PC-3 (cell line): ENCODE measurements around the gene FSTL4. TPM values are rescaled to one million over a fixed set of nuclear protein-coding genes. Genes with fewer than 3 reads are reported as not detected.

ENCODE experiments used
- ATAC-seq: fragments of 200-7000 bp; cut with Tn5 transposase; 2 replicates; pipeline ENCODE4 v1.9.1; 2020; ENCODE audit warnings: mild to moderate bottlenecking, moderate library complexity
- BruUV-seq: library from RNA; stranded (reverse); fragments of 400-500 nt; replicated peaks from 2 replicates; lab custom pipeline; 2021; lab: Mats Ljungman, UMichigan
- CTCF ChIA-PET: fragments of 300-600 bp; sonication (Branson Sonifier 250); formaldehyde crosslinking; loops from one replicate; lab custom pipeline; 2022; ENCODE audit warnings: antibody characterized with exemption; lab: Charles Lee
- POLR2A ChIA-PET: fragments of 300-600 bp; sonication (Branson Sonifier 250); formaldehyde crosslinking; loops from one replicate; lab custom pipeline; 2022; ENCODE audit warnings: antibody characterized with exemption; ENCODE audit not compliant: unreplicated experiment; lab: Charles Lee
- DNase-seq: peaks from one replicate; pipeline ENCODE4 v3.0.0-alpha.2; 2015
- H2AFZ ChIP-seq: fragments of 300-600 bp; sonication (generic); 2 replicates; pipeline ENCODE4 v1.6.0; 2016; ENCODE audit warnings: antibody characterized with exemption, low read length
- H3F3A ChIP-seq: fragments of 300-600 bp; sonication (generic); one replicate; pipeline ENCODE4 v1.6.0; 2017; ENCODE audit warnings: antibody characterized with exemption, low read length, control low read depth, mild to moderate bottlenecking; ENCODE audit not compliant: unreplicated experiment
- H3K27ac ChIP-seq: fragments of 300-600 bp; sonication (generic); 2 replicates; pipeline ENCODE4 v1.5.1; 2016; ENCODE audit warnings: mild to moderate bottlenecking, low read length
- H3K27me3 ChIP-seq: fragments of 300-600 bp; sonication (generic); 2 replicates; pipeline ENCODE4 v1.6.1; 2016; ENCODE audit warnings: low read length, mixed read lengths
- H3K36me3 ChIP-seq: fragments of 300-600 bp; sonication (generic); 2 replicates; pipeline ENCODE4 v1.6.1; 2016; ENCODE audit warnings: low read depth, mixed run types, low read length, mixed read lengths
- H3K4me1 ChIP-seq: fragments of 300-600 bp; sonication (generic); 2 replicates; pipeline ENCODE4 v1.5.1; 2016; ENCODE audit warnings: low read length; ENCODE audit not compliant: insufficient read depth
- H3K4me2 ChIP-seq: fragments of 300-600 bp; sonication (generic); 2 replicates; pipeline ENCODE4 v1.6.0; 2016; ENCODE audit warnings: low read length
- H3K4me3 ChIP-seq: fragments of 300-600 bp; sonication (generic); 2 replicates; pipeline ENCODE4 v1.5.1; 2016; ENCODE audit warnings: mild to moderate bottlenecking, low read length, mixed read lengths
- H3K79me2 ChIP-seq: fragments of 300-600 bp; sonication (generic); 2 replicates; pipeline ENCODE4 v1.6.1; 2017; ENCODE audit warnings: low read length, mixed read lengths
- H3K9ac ChIP-seq: fragments of 300-600 bp; sonication (generic); 2 replicates; pipeline ENCODE4 v1.6.0; 2016; ENCODE audit warnings: mild to moderate bottlenecking, low read length
- H3K9me2 ChIP-seq: fragments of 300-600 bp; sonication (generic); replicated peaks from 2 replicates; pipeline ENCODE4 v1.6.1; 2016; ENCODE audit warnings: mixed run types, low read length, mixed read lengths
- H3K9me3 ChIP-seq: fragments of 300-600 bp; sonication (generic); 2 replicates; pipeline ENCODE4 v1.6.1; 2016; ENCODE audit warnings: low read length, mixed read lengths
- H4K20me1 ChIP-seq: fragments of 300-600 bp; sonication (generic); 2 replicates; pipeline ENCODE4 v1.6.1; 2016; ENCODE audit warnings: low read length, mixed read lengths
- CTCF ChIP-seq: fragments of 300-600 bp; sonication (generic); conservative IDR thresholded peaks from 2 replicates; pipeline ENCODE4 v1.5.1; 2017; ENCODE audit warnings: antibody characterized with exemption, low read depth, mild to moderate bottlenecking, low read length
- EZH2 ChIP-seq: fragments of 300-600 bp; sonication (generic); IDR thresholded peaks from one replicate; pipeline ENCODE4 v1.6.1; 2017; ENCODE audit warnings: antibody characterized with exemption, mild to moderate bottlenecking, low read length; ENCODE audit not compliant: unreplicated experiment
- EZH2phosphoT487 ChIP-seq: fragments of 300-600 bp; sonication (generic); IDR thresholded peaks from 2 replicates; pipeline ENCODE4 v1.6.1; 2018; ENCODE audit warnings: mild to moderate bottlenecking, antibody characterized with exemption, low read length, borderline replicate concordance
- intact Hi-C: fragments of 100-400 bp; cut with micrococcal nuclease; formaldehyde crosslinking; loops from 2 replicates; pipeline ENCODE4 v1.9.0; 2023
- total RNA-seq: library from RNA; depleted of rRNA; stranded (reverse); fragments of >200 nt; gene quantifications from 2 replicates; pipeline ENCODE4 v1.2.3, GENCODE V29; 2014

Gene FSTL4
- total RNA-seq, 1 experiment from 2014 or later, result 4.2 TPM

GRCh38 chr5:133384903-133385302, 227.4 kb downstream of the FSTL4 start:
- ATAC-seq (no peak), DNase-seq (no peak)
- no TSS peak for BruUV-seq
- no peaks in the 10 kb centered on the region for H4K20me1 ChIP-seq
- no peak overlapping the region for H2AFZ ChIP-seq
- CTCF ChIA-PET, result no interaction called here
- no peaks in the 10 kb centered on the region for H3K79me2 ChIP-seq
- H3F3A ChIP-seq, result no peaks in the 10 kb centered on the region
- TF ChIP-seq EZH2, result no peak
- no peak for TF ChIP-seq CTCF
- TF ChIP-seq EZH2phosphoT487, result no peak
- no peak overlapping the region for H3K4me3 ChIP-seq
- H3K9ac ChIP-seq, result no peak overlapping the region
- POLR2A ChIA-PET, result no interaction called here
- H3K27ac ChIP-seq, result no peak overlapping the region
- H3K27me3 ChIP-seq, result no peaks in the 10 kb centered on the region
- intact Hi-C loops, result no loop called here
- H3K4me1 ChIP-seq, result no peaks in the 10 kb centered on the region
- H3K4me2 ChIP-seq, result no peak overlapping the region
- no peaks in the 10 kb centered on the region for H3K9me2 ChIP-seq
- no peaks in the 10 kb centered on the region for H3K36me3 ChIP-seq
- H3K9me3 ChIP-seq, result no peaks in the 10 kb centered on the region

- TF ChIP-seq EZH2, result no peak
- TF ChIP-seq EZH2phosphoT487, result no peak
- TF ChIP-seq CTCF, result no peak
- Histone ChIP-seq H3K4me2 (no peak overlapping the region), H3K9me3 (no peaks in the 10 kb centered on the region), H3K36me3 (no peaks in the 10 kb centered on the region), H3K4me3 (no peak overlapping the region), H3K9ac (no peak overlapping the region), H3F3A (no peaks in the 10 kb centered on the region), H3K27me3 (no peaks in the 10 kb centered on the region), H3K27ac (no peak overlapping the region), H4K20me1 (no peaks in the 10 kb centered on the region), H3K9me2 (no peaks in the 10 kb centered on the region), H3K4me1 (no peaks in the 10 kb centered on the region), H2AFZ (no peak overlapping the region), H3K79me2 (no peaks in the 10 kb centered on the region)
- no TSS peak for BruUV-seq
- intact Hi-C loops, result no loop called here
- peak; percentile 55 for ATAC-seq
- CTCF ChIA-PET, result no interaction called here
- POLR2A ChIA-PET, result no interaction called here
- DNase-seq, result no peak
Measured at GRCh38 chr5:133384120-133384855, 228.1 kb downstream of the FSTL4 start.

GRCh38 chr5:133383580-133383939, 228.8 kb downstream of the FSTL4 start:
- intact Hi-C loops, result no loop called here

More at GRCh38 chr5:133383580-133383939, 228.8 kb downstream of the FSTL4 start:
- Histone ChIP-seq H3K27me3 (no peaks in the 10 kb centered on the region), H3K9ac (no peak overlapping the region), H3K36me3 (no peaks in the 10 kb centered on the region), H4K20me1 (no peaks in the 10 kb centered on the region), H3F3A (no peaks in the 10 kb centered on the region), H3K4me3 (no peak overlapping the region), H3K4me1 (no peaks in the 10 kb centered on the region), H3K9me2 (no peaks in the 10 kb centered on the region), H2AFZ (no peak overlapping the region), H3K27ac (no peak overlapping the region), H3K4me2 (no peak overlapping the region), H3K9me3 (no peaks in the 10 kb centered on the region), H3K79me2 (no peaks in the 10 kb centered on the region)
- ATAC-seq (no peak), DNase-seq (no peak)
- no TSS peak for BruUV-seq
- CTCF ChIA-PET, result no interaction called here
- POLR2A ChIA-PET, result no interaction called here
- TF ChIP-seq CTCF, result no peak
- no peak for TF ChIP-seq EZH2
- TF ChIP-seq EZH2phosphoT487, result no peak
